Renal cortical epithelial cell (primary cell): Measurements from ENCODE around the gene NFAM1. TPM values are rescaled to one million over a fixed set of nuclear protein-coding genes. Genes with fewer than 3 reads are reported as not detected.

ENCODE experiments used
- DNase-seq: peaks from one replicate; pipeline ENCODE4 v3.0.0-alpha.2; 2011; ENCODE audit warnings: low read depth
- total RNA-seq: library from RNA; depleted of rRNA; stranded (reverse); fragments of >200 nt; gene quantifications from 2 replicates; pipeline ENCODE4 v1.2.3, GENCODE V29; 2014

Gene NFAM1
- total RNA-seq, 1 donor from 2014 or later = 0.75 TPM

DNA sequence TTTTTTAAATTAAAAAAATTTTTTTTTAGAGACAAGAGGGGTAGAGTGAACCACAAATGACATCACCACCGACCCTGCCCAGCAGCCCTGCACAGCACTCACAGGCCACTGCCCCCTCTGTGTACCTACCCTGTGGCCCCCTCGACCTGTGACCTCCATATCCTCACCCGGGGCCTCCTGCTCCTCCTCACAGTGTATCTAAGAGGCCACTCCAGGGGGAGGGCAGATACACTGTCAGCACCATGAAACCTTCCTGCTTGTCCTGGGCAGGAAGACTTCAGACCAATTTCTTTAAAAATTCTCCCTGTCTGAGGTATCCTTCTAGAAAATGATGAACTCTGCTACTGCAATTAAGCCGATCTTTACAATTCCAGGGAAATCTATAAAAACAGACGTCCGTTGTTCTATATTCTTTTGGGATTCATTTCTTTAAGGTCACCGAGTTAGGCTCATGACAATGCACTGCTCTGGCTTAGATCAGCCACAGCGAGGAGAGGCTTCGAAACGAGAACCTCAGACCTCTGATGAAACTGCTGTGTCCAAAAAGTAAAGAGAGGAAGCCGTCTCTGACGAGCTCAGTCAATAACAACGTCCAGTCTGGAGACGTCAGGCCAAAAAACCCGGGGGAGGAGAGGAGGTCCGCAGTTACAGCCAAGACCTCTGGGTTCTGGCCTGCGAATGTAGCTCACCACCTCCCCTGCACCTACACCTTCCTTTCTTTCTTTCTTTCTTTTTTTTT lies 17.5 kb downstream of the NFAM1 start:
- no peak for DNase-seq

DNA sequence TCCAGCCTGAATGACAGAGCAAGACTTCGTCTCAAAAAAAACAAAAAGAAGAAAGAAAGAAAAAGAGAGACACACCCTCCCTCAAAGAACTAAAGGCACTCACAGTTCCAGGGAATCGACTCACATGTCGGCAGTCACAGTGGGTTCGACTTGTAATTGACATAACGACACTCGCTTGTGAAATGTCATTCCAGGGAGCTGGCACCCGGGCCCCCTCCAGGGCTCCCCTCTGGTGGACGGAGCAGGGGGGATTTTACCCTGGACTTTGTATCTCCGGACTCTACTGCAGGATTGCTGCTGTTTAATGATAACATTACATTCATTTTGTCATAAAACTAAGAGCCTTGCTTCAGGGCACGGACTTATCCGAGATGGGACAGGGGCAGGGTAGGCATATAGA lies 18.2 kb downstream of the NFAM1 start:
- DNase-seq = no peak

GRCh38 chr22:42412744-42413333 lies 19.4 kb downstream of the NFAM1 start:
- DNase-seq = no peak

DNA sequence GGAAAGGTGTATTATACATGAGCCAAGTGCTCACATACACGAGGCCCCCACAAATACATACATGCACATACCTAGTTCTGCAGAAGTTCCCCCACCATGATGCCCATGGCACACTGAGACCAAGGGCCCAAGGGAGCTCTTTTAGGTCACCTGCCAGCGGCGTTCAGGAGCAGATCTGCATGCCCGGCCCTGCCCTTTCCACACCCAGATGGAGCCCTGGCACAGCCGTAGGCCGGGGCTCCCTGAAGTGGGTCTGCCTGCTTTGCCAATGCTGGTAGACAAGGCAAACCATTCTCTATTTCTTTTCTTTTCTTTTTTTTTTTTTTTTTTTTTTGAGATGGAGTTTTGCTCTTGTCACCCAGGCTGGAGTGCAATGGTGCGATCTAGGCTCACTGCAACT lies 21.5 kb downstream of the NFAM1 start:
- no peak for DNase-seq

DNA sequence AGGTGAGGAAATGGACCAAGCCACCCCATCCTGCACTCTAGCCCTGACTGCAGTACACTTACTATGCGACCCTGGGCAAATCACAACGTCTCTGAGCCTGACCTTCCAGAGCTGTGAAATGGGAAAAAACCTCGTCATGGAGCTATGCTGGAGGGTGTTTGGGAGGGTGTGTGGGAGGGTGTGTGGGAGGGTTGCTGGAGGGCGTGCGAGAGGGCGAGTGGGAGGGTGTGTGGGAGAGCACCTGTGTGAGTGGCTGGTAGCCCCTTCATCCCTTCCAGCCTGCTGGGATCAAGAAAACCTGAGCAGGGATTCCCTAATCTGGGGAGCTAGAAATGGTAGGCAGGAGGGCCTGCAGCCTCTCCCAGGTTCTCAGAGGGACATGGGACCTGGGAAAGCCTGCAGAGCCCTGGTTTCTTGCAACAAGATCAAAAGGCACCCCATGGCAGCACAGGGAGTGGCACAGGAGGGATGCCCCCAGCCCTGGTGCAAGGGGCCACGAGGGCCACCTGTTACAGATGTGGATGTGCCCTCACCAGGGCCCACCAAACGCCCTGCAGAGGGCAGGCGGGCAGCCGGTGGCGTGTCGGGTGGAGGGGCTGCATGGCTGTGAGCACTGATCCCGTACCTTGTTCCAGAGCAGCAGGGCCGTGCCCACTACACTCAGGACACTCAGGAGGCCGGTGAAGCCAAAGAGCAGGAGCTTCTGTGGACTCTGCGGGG lies 23.2 kb downstream of the NFAM1 start:
- no peak for DNase-seq

GRCh38 chr22:42408276-42408675 lies 23.9 kb downstream of the NFAM1 start:
- DNase-seq = no peak

DNA sequence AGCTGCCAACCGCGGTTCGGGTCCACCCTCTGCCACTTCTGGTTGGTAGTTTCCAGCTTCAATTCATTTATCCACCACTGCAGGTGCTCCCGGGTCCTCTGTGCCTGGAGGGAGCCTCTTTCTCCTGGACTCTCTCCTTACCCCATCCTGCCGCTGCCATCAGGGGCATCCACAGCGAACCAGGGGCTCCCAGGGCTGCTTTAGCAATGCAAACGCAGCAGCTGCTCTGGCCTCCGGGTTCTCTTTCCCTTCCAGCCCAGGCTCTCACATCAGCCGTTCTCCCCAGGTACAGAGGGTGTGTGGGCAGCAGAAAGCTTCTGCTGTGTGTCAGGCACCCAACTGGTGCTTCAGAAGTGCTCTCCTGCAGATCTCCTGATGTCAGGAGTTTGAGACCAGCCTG lies 27.9 kb downstream of the NFAM1 start:
- no peak for DNase-seq

DNA sequence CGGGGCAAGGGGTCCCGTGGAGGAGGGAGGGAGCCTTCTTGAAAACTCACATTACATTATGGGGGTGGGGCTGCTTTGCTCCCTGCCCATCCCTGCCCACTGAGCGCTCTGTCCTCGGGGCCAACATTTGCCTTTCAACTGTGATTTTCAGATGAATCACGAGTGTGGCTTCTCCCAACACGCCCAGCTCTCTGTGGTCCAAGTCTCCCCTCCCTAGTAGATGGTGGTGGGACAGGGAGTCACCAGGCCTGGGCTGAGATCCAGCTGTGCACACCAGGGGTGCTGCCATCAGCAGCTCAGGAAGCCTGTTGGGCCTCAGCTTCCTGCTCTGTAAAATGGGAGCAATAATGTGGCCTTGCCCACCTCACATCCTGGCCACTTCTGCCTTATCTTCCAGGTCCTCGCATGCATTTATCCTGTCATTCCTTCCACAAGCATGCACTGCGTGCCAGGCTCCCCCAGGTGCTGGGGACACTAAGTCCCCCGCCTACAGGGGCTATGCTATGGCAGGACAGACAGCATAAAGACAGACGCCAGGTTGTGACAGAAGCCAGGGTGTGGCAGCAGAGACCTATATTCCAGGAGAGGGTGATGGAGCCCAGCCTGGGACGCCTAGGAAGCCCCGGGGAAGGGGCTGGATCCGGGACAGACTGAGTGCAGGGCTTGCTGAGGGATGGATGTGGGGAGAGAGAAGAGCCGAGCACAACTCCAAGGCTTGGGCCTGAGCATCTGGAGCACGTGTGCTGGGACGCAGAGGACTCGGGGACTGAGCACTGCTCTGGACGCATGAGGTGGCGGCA lies 30.5 kb downstream of the NFAM1 start:
- no peak for DNase-seq

DNA sequence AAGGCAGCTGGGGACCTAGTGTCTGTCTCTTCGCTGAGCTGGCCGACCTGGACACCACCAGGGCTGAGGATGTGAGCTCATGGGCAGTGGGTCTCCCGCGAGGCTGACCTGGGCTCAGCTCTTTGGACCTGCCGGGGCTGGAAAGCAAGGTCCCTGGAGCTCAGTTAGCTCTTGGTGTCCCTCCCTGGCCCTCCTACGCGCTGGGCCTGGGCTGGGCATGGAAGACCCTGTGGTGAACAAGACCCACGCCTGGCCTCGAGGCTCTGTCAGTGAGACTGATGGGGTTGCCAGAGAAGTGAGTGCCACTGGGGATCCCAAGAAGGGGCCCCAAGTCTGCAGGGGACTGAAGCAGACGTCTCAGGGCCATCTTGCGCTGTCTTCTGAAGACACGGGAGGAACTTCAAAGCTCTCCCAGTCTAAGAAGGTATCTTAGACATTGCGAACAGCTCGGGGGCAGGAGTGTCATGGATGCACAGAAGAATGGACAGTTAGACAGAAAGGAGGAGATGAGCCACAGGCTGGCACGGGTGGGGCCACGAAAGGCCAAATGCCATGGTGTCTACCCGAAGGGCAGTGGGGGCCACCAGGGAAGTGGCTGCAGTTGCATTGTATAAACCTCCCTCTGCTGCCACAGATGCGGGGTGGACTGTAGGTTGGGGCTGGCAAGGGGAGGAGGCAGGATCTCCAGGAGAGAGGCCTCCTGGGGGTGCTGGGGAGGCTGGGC lies 31.2 kb downstream of the NFAM1 start:
- no peak for DNase-seq

DNA sequence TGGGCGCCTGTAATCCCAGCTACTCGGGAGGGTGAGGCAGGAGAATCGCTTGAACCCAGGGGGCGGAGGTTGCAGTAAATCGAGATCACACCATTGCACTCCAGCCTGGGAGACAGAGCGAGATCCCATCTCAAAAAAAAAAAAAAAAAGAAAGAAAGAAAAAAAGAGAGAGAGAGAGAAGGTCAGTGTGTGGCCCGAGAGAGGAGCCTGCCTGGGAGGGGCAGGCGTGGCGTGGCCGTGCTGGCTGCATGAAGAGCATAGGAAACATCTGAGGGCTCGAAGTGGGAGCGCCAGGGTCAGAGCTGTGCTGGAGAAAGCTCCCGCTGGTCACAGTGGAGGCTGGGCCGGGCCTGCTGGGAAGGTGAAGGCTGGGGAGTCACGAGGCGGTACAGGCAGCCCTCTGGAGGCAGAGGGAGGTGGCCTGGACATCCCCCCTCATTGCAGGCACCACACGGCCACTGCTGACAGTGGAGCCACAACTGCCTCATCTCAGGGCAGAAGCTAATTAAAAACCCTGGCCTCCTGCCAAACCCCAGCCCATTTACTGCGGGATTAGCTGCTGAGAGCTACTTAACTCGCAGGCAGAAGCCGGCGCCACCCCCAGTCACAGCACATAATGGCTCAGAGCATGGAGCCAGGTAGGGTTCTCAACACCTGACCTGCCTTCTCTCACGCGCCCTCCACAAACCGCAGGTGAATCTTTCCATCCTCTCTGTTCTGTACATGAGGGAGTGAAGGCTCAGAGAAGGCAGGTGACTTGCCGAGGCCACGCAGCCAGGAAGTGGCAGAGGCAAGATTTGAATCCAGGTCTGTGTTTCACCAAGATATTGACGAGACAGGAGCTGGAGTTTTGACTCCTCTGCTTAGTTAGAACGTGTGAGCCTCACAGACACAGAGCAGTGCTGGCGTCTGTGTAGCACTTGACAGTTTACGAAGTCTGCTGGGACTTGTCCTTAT lies 32.6 kb downstream of the NFAM1 start:
- peak; percentile 44 for DNase-seq

GRCh38 chr22:42397332-42398249 lies 34.6 kb downstream of the NFAM1 start:
- peak; percentile 28 for DNase-seq

- DNase-seq = no peak
These were observed 35.4 kb downstream of the NFAM1 start for GRCh38 chr22:42396621-42397331.

- no peak for DNase-seq
These were observed 43.1 kb downstream of the NFAM1 start for GRCh38 chr22:42389143-42389542.

GRCh38 chr22:42388130-42388797 lies 43.9 kb downstream of the NFAM1 start:
- no peak for DNase-seq

- no peak for DNase-seq
These were observed 44.6 kb downstream of the NFAM1 start for GRCh38 chr22:42387631-42388030.

DNA sequence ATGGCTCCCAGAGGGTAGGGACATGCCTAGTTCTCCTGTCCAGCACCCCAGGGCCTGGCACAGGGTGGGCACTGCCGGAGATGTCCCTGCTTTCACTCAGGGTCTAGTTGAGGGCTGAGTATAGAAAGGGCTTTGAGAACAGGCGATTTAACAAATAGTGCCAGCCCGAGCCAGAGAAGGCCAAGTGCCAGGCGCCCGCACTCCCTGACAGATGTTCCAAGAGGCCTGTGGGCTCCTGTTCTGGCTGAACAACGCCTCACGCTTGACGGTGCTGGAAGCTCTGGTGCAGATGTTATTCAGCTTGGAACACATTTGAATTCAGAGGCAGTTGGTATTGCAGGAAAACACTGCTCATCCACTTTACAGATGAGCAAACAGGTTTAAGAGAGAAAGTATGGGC lies 46.5 kb downstream of the NFAM1 start:
- DNase-seq = no peak

GRCh38 chr22:42384506-42384905 lies 47.7 kb downstream of the NFAM1 start:
- DNase-seq = no peak

GRCh38 chr22:42383851-42384417 lies 48.3 kb downstream of the NFAM1 start:
- DNase-seq = no peak
